HUDEP-2 (cell line): Measurements from ENCODE around the gene MMP11.

ENCODE experiments used
- DNase-seq, 76 experiments: peaks; one replicate each; lab custom pipeline; 2025; ENCODE audit not compliant: unreplicated experiment in 76 of 76; lab: John Stamatoyannopoulos, UW

MMP11 gene

GRCh38 chr22:23800297-23801237 is 27.9 kb downstream of the MMP11 start:
- DNase-seq = no peak

GRCh38 chr22:23801238-23801821 is 28.7 kb downstream of the MMP11 start:
- no peak for DNase-seq

GRCh38 chr22:23801886-23802377 is 29.3 kb downstream of the MMP11 start:
- DNase-seq = no peak

GRCh38 chr22:23803001-23803819 is 30.6 kb downstream of the MMP11 start:
- no peak for DNase-seq

- no peak for DNase-seq
Measured at GRCh38 chr22:23804781-23805291, 32.2 kb downstream of the MMP11 start.

GRCh38 chr22:23806837-23807236 is 34.2 kb downstream of the MMP11 start:
- no peak for DNase-seq

GRCh38 chr22:23812378-23812777 is 39.7 kb downstream of the MMP11 start:
- no peak for DNase-seq

- no peak for DNase-seq
Measured at GRCh38 chr22:23815541-23816155, 43.0 kb downstream of the MMP11 start.

- DNase-seq = no peak
Measured at GRCh38 chr22:23816156-23816976, 43.7 kb downstream of the MMP11 start.

GRCh38 chr22:23817146-23817545 is 44.5 kb downstream of the MMP11 start:
- DNase-seq = no peak

GRCh38 chr22:23818541-23818940 is 45.9 kb downstream of the MMP11 start:
- DNase-seq = no peak

GRCh38 chr22:23820748-23821211 is 48.1 kb downstream of the MMP11 start:
- no peak for DNase-seq

- no peak for DNase-seq
Measured at GRCh38 chr22:23822101-23822671, 49.5 kb downstream of the MMP11 start.

GRCh38 chr22:23823331-23823791 is 50.7 kb downstream of the MMP11 start:
- no peak for DNase-seq

GRCh38 chr22:23824476-23825245 is 52.0 kb downstream of the MMP11 start:
- DNase-seq = no peak

- no peak for DNase-seq
Measured at GRCh38 chr22:23825246-23825905, 52.7 kb downstream of the MMP11 start.

- no peak for DNase-seq
Measured at GRCh38 chr22:23826510-23827350, 54.1 kb downstream of the MMP11 start.
